T-helper 2 cell treated with Interferon-gamma antibody and Interleukin-4, amounts not matched to agents 100 ng/mL and 5 ng/mL, for 36 hours (primary cell): ENCODE data around the gene FTCDNL1. TPM values are rescaled to one million over a fixed set of nuclear protein-coding genes. Genes with fewer than 3 reads are reported as not detected.

ENCODE experiments used
- intact Hi-C: fragments of 100-400 bp; cut with micrococcal nuclease; formaldehyde crosslinking; loops from one replicate; pipeline ENCODE4 v1.15.1; 2023
- total RNA-seq: library from RNA; stranded (reverse); gene quantifications from 2 replicates; pipeline ENCODE4 v1.2.3, GENCODE V29; 2022

FTCDNL1 gene
- total RNA-seq, 1 donor from 2014 or later: 1.1 TPM

DNA sequence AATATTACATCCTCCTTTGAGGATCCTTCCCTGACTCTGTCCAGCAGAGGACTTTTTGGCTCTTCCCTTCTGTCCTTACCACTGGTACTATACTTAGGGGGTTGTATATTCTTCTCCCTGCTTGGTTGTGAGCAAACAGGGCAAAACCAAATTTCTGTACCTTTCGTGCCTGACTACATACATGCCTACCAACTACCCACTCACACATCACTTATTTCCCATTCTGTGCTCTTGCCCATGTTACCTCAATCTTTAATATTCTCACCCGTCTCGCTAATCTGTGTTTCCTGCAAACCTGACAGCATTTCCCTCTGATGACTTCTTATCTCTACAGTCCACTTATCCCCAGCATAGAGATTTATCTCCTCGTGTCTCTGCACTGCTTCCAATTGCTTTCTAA lies 58.6 kb downstream of the FTCDNL1 start:
- intact Hi-C loops: no loop called here

DNA sequence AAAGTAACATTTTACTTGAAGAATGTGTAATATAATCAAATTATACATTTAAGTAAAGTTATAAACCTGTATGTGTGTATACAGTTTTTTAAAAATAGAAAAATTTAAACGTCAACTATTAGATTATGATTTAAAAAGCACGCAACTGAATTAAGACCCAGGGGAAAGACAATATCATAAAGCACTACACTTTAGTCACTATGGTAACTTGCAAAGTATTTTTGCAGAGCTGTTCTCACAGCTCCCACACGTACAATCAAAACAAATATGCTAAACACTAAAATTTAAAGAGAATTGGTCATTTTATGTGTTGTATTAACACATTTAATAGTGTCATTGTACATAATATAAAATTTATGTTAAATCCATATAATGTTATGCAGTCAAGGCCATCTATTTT lies 59.7 kb downstream of the FTCDNL1 start:
- intact Hi-C loops: no loop called here

DNA sequence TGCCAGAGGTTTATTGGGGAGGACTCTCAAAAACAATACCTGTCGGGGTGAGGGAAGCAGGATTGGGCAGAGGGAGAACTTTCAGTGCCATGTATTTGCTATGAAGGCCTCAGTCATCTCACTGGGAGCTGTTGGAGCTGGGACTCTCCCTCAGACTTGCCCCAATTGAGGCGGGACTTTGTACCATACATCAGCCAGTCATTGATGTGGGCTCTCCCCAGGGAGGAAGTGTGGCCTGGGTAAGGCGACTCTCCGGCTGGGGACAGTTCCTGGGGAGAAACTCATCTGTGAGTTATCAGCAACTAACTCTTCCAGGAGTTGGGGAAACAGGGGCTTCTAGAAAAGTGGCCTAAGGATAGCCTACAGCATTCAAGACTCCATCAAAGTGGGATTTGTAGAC lies 66.5 kb downstream of the FTCDNL1 start:
- intact Hi-C loops: no loop called here

DNA sequence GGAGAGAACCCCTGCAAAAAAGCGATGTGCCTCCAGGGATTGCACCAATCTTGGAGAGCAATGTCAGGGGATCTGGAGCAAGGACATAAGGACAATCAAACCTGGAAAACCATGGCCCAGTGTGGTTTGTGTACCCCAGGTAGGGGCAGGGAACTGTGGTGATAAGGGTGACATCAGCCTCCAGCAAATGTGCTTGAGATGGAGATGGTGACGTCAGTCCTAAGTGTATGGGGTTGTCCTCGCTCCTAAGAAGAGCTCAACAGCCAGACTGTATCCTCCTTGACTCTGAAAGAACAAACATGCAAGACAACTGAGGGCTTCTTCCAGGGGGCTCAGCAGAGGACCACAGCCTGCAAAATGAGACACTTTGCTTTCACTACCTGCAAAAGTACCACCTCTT lies 71.4 kb downstream of the FTCDNL1 start:
- intact Hi-C loops: no loop called here

DNA sequence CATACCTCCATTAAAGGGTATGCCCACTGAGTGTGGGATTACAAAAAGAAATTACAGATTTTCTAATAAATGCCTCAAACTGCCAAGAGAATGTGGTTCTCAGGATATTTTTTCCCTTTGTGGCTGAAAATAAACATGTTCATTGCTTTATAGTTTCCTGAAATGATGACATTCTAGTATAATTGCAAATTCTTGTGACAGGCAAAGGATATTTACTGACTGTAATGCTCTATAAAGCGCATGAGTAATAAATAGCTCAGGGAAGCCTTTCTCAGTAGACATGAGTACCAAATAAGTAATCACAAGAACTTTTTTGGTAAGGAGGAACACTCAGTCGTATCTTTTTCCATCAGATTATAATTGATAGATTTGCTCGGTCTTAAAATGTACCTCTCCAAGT lies 72.3 kb downstream of the FTCDNL1 start:
- intact Hi-C loops: no loop called here

DNA sequence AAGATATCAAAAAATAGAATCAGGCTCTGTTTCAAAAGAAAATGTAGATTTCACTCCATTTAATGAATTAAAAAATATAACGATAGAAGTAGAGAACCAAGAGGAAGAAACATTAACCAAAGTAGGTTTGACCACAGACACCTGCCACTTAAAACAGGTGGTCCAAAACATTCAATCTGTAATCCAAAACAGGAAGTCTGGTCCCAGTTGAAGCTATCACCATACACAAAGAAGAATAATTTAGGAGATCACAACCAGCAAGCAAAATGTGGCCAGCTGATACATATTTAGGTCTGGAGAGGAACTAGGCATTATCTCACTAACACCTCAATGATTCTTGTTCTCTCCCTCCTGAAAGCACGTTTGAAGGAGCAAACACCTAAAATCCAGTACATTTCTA lies 73.1 kb downstream of the FTCDNL1 start:
- intact Hi-C loops: no loop called here

DNA sequence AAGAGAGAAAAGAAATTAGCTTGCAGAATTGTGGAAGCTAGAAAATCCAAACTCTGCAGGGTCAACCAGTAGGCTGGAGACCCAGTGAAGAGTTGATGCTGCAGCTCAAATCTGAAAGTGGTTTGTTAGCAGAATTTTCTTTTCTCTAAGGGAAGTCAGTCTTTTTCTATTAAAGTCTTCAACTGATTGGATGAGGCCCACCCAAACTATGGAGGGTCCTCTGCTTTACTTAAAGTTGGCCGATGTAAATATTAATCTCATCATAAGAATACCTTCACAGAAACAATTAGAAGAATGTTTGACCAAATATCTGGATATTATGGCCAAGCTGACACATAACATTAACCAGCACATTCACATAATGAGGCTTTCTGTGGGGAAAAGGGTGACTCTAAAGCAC lies 73.7 kb downstream of the FTCDNL1 start:
- intact Hi-C loops: no loop called here

DNA sequence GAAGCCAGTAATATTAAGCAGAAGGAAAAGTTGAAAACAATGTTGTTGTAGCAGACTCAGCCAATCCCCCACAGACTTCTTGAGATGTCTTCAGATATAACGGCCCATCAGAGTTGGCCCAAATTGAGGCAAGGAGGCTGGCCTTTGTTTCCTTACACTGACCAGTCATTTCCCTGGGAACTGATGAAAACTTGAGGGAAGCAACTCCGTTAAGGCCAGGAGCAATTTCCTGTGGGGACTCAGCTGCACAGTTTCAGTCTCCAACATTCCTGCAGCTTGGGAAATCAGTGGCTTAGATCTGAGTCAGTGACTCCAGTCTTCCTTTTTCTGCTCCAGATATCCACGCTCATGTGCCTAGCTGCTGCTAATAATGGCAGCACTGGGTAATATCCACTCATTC lies 75.7 kb downstream of the FTCDNL1 start:
- intact Hi-C loops: no loop called here

DNA sequence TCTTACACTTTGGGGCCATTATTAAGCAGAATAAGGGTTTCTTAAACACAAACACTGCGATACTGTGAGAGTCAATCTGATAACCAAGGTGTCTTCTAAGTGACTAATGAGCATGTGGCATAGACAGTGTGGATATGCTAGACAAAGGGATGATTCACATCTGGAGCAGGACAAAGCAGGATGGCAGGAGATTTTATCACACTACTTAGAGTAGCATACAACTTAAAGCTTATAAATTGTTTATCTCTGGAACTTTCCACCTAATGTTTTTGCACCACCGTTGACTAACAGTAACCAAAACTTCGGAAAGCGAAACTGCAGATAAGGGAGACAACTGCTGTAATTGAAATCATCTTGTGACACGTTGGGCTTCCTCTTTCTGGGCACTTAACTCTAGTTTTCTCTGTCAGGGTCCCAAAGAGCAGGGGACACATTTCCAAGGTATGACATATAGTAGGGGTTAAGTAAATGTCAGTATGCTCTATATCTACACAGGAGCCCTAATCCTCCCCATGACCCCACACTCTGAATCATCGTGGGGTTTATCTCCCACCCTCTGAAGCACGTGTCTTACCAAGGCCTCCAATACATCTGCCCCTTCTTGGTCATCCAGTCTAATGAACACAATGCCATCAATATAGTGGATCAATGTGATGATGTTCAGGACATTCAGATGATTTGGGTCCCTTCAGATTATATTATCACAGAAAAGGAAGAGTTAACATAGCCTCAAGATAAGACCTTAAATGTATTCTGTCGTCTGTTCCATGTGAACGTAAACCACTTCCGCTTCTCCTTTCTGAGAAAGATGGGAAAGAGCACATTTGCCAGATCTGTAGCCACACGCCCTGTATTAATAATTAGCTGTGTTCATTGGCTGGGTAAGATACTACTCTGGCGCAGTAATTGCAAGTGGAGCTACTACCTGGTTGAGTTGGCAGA lies 78.7 kb downstream of the FTCDNL1 start:
- intact Hi-C loops: no loop called here

DNA sequence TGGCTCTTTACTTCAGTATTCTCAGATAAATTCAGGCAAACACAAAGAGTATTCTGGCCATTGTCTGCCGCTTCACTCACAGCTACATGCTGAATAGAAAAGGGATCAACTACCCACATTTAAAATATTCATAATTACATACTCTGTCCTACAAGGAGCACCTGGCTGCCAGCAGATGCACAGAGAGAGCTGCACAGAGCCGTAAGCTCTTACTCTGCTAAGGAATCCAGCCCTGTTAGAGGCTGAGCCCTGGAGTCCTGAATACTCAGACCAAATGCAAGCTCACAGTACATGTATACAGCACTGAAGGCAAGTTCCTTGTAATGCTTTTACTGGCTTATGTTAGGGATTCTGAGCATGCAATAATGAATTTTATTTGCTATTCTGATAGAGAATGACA lies 80.3 kb downstream of the FTCDNL1 start:
- intact Hi-C loops: no loop called here

DNA sequence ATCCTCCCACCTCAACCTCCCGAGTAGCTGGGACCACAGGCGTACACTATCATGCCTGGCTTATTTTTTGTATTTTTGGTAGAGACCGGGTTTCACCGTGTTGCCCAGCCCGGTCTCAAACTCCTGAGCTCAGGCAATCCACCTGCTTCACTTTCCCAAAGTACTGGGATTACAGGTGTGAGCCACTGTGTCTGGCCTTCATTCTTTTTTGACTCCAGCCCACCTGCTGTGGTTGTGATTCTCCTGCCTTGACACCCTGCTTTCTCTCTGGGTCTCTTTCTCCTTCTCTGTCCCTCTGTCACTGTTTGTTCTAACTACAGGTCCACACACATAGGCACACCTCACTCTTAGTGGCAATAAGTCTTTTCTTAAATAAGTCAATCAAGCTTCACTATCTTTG lies 85.3 kb downstream of the FTCDNL1 start:
- intact Hi-C loops: no loop called here

DNA sequence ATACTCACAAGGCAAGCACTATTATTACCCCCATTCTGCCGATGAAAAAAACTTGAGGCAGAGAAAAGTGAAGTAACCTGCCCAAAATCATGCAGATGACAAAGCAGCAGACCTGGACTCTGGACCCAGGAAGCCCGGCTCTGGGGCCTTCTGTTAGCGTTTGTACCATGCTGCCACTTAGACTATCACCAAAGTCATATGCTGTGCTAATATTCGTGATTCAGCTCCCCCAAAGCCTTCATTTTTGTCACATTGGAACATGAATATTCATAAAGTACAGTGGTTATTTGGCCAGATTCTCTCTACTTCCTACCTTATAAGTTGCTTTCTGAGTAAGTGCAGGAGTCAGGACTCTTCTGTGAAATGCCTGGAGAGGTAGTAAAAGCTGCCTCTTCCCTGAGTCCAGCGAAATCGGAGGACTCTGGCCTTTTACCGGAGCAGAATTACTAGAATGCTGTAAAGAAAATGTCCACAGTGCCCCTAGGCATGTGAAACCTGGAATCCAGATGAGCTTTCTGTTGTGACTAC lies 86.7 kb downstream of the FTCDNL1 start:
- intact Hi-C loops: no loop called here

DNA sequence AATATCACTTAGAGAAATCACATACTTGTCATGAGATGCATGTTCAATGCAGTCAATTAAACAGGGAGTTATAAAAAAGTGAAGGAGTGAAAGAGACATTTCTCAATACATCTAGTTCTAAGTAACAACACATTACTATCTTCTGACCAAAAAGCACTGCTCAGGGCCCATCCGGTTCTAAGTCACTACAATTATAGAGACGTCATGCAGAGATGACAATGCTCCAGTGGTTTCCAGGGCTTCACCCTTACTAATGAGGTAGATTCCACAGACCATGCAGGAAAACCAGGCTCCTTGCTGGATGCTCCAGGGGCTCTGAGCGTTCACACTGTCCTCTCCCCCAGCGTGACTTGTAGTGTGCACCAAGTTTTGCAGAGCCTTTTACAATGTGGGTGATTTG lies 88.0 kb downstream of the FTCDNL1 start:
- intact Hi-C loops: no loop called here

DNA sequence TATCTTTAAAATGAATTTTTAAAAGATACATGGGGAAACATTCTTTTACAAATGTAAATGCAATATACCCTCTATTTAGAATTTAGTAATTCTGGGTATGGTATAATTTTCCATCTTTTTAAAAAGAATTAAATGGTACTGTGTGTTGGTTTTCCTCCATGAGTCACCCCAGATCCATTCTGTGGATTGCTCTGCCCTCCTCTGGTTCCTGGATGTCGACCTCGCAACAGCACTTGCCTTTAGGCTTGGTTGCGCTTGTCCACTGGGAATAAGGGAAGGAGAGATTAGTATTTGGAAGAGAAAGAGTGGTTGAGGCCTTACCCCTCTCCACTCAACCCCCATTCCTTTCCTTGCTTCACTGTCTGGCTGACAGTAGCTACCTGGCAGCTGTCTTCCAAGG lies 90.4 kb downstream of the FTCDNL1 start:
- intact Hi-C loops: no loop called here

DNA sequence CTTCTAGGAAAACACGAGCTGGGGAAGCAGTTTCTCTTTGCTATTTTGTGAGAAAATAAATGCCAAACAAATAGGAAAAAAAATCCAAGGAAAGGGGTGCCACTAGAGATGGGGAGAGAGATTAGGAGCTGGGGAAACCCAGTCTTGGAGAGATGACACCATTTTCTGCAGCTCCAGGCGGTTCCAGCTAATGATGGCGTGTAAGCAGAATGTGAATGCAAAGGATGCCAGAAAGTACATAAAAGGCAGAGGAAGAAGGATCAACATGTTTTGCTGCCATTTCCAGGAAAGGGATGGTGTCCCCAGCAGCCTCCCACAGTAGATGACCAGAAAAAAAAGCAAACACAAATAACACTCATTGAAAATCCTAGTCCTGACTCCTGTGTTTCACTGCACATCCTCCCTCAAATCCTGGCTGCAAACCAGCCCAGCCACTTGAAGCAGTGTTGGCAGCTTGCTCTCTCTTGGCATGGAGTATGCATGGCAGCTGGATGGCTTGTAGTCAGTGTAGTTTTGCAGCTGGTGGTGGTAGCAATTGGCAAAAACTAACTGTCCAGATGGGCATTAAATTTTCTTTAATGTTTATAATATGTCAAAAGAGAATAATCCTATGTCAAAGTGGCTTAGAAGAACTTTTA lies 93.6 kb downstream of the FTCDNL1 start:
- intact Hi-C loops: no loop called here

DNA sequence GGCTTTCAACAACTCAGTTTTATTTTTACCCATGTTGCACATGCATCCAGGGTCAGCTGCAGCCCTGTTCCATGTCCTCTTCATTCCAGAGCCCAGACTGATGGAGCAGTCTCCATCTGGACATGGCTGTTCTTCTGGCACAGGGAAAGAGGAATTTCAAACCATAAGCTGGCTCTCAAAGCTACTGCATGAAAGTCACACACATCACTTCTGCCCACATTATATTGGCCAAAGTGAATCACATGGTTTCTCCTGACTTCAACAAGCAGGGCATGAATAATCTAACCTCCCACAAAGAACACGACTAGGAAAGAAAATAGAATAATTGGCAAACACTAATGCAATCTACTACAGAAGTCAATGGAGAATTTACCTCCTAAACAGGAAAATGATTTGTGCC lies 94.2 kb downstream of the FTCDNL1 start:
- intact Hi-C loops: no loop called here

DNA sequence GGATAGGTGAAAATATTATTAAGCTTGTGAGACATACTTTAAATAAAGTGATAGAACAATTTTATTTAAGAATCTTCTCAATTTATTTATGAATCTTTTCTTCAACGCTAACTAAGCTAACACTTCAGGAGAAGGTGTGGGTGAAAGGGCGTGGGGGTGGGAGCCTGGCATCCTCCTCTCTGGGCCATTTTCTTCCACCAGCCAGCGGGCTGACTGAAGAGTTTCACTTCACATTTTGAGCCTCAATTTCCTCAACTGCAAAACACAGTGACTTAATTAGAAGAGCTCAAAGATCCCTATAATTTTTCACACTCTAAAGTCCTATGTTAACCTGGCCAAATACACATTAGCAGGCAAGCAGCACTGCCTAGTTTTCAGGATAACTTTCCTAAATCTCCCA lies 94.8 kb downstream of the FTCDNL1 start:
- intact Hi-C loops: no loop called here

DNA sequence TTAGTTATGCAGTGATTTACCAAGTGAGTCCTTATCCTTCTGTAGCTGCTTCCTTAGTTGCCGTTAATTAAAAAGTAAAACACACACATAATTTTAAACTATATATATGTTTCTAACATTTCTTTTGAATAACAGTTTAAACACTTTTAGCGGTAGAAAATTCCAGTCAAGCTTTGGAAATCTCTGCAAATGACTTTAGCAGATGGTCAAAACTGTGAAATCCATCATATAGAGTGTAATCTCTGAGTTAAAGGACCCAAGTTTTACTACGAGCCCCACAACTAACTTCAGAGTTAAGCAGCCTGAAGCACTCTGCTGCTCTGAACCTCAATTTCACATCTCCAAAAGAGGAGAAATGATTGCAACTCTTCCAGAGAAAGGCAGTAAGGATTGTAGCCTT lies 96.2 kb downstream of the FTCDNL1 start:
- intact Hi-C loops: no loop called here

DNA sequence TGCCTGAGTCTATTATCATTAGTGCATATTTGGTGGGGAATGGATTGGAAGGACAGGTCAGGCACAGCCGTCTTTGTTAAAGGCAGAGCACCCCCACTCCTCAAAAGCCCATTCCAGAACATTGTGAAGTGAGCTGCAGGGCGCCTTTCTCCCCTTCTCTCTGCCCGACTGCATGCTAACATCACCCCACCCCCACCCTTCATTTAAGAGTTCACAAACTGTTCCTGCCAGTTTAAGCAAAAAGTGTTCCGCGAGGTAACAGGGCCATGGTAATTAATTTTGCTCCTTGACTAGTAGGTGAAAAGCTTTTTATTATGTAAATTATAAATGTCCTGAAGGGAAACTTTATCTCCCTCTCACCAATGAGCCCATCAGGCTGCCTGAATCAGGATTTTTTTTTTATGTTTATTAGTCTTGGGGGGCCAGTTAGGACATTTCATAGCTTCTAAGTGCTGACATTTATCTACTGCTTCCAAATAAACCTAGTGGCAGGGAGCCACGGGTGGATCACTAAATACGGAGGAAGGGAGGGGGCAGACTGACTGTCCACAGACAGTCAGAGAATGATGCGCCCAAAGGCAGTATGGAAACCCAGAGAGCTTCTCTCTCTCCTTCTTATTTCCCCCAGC lies 99.4 kb downstream of the FTCDNL1 start:
- intact Hi-C loops: no loop called here

DNA sequence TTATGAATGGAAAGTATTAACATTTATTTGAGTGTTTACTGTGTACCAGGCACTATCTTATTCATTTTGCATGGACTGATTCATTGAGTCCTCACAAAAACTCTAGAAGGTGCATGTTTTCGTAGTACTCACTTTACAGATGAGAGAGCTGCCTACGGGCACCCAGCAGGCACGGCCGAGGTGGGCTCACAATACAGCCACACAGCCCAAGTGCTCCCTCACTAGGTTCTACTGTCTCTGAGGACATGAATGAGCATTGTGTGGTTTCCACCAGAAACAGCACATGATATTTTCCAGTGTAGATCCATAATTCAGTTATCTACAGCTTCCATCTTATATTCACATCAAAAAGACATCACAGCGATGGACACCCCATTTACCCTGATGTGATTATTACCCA lies 101.4 kb downstream of the FTCDNL1 start:
- intact Hi-C loops: no loop called here

DNA sequence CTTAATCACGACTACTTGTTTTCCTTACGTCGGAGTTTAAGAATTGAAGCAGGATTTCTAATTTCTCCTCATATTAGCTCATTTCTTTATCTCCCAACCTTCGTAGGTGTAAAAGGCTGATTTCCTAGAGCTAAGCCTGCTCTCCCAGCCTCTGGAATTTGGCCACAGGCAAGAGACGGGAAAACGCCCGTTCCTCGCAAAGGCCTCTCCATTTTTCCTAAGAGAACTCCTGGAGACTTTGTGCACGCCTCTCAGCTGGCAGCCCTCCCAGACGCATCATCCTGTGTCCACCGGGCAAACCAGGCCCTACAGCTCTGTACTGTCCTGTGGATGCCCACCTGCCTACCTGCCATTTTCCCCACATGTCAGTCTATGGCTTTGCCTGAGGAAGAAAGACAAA lies 106.3 kb downstream of the FTCDNL1 start:
- intact Hi-C loops: loop anchor here (5.0 kb wide), 1 partner anchor 1432 kb away; no protein-coding TSS in a partner anchor

DNA sequence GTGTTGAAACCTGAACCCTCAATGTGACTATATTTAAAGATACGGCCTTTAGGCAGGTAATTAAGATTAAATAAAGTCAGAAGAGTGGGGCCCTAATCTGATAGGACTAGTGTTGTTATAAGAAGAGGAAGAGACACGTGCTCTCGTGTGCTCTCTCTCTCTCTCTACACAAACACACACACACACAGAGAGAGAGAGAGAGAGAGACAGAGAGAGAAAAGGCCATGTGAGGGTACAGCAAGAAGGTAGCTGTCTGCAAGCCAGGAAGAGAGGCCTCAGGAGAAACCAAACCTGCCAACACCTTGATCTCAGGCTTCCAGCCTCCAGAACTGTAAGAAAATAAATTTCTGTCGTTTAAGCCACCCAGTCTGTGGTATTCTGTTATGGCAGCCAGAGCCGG lies 106.7 kb downstream of the FTCDNL1 start:
- intact Hi-C loops: loop anchor here (5.0 kb wide), 1 partner anchor 1432 kb away; no protein-coding TSS in a partner anchor
